Panc1 (cell line): Measurements from ENCODE around the gene DOCK8. TPM values are rescaled to one million over a fixed set of nuclear protein-coding genes. Genes with fewer than 3 reads are reported as not detected.

Experiments
- ATAC-seq: fragments of 200-7000 bp; cut with Tn5 transposase; 2 replicates; pipeline ENCODE4 v1.9.1; 2020; ENCODE audit warnings: mild to moderate bottlenecking, moderate library complexity
- BruUV-seq: library from RNA; stranded (reverse); fragments of 400-500 nt; replicated peaks from 2 replicates; lab custom pipeline; 2021; lab: Mats Ljungman, UMichigan
- CTCF ChIA-PET: fragments of 300-600 bp; sonication (Branson Sonifier 250); formaldehyde crosslinking; loops from one replicate; lab custom pipeline; 2022; ENCODE audit warnings: antibody characterized with exemption; lab: Charles Lee
- POLR2A ChIA-PET: fragments of 300-600 bp; sonication (Branson Sonifier 250); formaldehyde crosslinking; loops from one replicate; lab custom pipeline; 2022; ENCODE audit warnings: antibody characterized with exemption; lab: Charles Lee
- DNase-seq: peaks from one replicate; pipeline ENCODE4 v3.0.0-alpha.2; 2010; ENCODE audit warnings: low read depth, low spot score
- H3K27ac ChIP-seq: 2 replicates; pipeline ENCODE4 v1.5.1; 2011; ENCODE audit warnings: mild to moderate bottlenecking, low read length, inconsistent platforms
- H3K27me3 ChIP-seq: fragments of 200-500 bp; sonication (Bioruptor generic); 2 replicates; pipeline ENCODE4 v1.6.0; 2014; ENCODE audit warnings: low read length, inconsistent platforms; ENCODE audit not compliant: control insufficient read depth, insufficient read depth
- H3K36me3 ChIP-seq: fragments of 200-500 bp; sonication (Bioruptor generic); 2 replicates; pipeline ENCODE4 v1.5.1; 2014; ENCODE audit warnings: inconsistent platforms, mild to moderate bottlenecking, low read length, moderate library complexity; ENCODE audit not compliant: control insufficient read depth, insufficient read depth
- H3K4me1 ChIP-seq: 2 replicates; pipeline ENCODE4 v1.5.1; 2011; ENCODE audit warnings: inconsistent platforms, mild to moderate bottlenecking, low read length, moderate library complexity; ENCODE audit not compliant: control insufficient read depth, insufficient read depth
- H3K4me3 ChIP-seq, 2 experiments: 2 replicates each; pipeline ENCODE4 v1.5.1; 2011 to 2012; ENCODE audit warnings: low read depth in 2 of 2, low read length in 2 of 2, mild to moderate bottlenecking in 2 of 2, inconsistent platforms in 1 of 2, moderate library complexity in 1 of 2
- H3K9me3 ChIP-seq: fragments of 200-500 bp; sonication (Bioruptor generic); 2 replicates; pipeline ENCODE4 v1.5.1; 2014; ENCODE audit warnings: low read depth, mild to moderate bottlenecking, inconsistent platforms, low read length, moderate library complexity; ENCODE audit not compliant: control insufficient read depth, insufficient read depth
- POLR2AphosphoS5 ChIP-seq: IDR thresholded peaks from 2 replicates; pipeline ENCODE4 v1.6.1; 2012; ENCODE audit warnings: mild to moderate bottlenecking, low read depth, low read length, moderate library complexity
- SIN3A ChIP-seq: IDR thresholded peaks from 2 replicates; pipeline ENCODE4 v1.6.1; 2012; ENCODE audit warnings: low read depth, mild to moderate bottlenecking, low read length, moderate library complexity, borderline replicate concordance; ENCODE audit not compliant: insufficient read depth
- TCF7L2 ChIP-seq: IDR thresholded peaks from 2 replicates; pipeline ENCODE4 v1.6.1; 2011; ENCODE audit warnings: mild to moderate bottlenecking, low read depth, low read length, inconsistent platforms
- in situ Hi-C: cut with HindIII; loops from 2 replicates; pipeline ENCODE4 v1.10.0; 2016; ENCODE audit warnings: low sequenced_read_pairs, low pct_unique_long_range_greater_than_20kb
- intact Hi-C: fragments of 100-400 bp; cut with micrococcal nuclease; formaldehyde crosslinking; loops from one replicate; pipeline ENCODE4 v1.10.0; 2022; ENCODE audit not compliant: unreplicated experiment
- total RNA-seq: library from RNA; stranded (reverse); gene quantifications from one replicate; pipeline ENCODE4 v1.2.1, GENCODE V29; 2021; ENCODE audit not compliant: unreplicated experiment
- TF ChIP-seq, protein P1 (sequence below), 2 experiments: IDR thresholded peaks; 2 replicates each; pipeline ENCODE4 v1.6.1; 2011 to 2012; ENCODE audit warnings: low read depth in 2 of 2, control low read depth in 1 of 2, low read length in 1 of 2, mild to moderate bottlenecking in 1 of 2, moderate library complexity in 1 of 2; ENCODE audit not compliant: insufficient read depth in 1 of 2
- TF ChIP-seq, protein P2 (sequence below): fragments of 450-650 bp; IDR thresholded peaks from 2 replicates; pipeline ENCODE4 v1.5.1; 2017; ENCODE audit warnings: mild to moderate bottlenecking

The DOCK8 gene
- total RNA-seq, 1 experiment from 2014 or later, result 1.4 TPM

DNA sequence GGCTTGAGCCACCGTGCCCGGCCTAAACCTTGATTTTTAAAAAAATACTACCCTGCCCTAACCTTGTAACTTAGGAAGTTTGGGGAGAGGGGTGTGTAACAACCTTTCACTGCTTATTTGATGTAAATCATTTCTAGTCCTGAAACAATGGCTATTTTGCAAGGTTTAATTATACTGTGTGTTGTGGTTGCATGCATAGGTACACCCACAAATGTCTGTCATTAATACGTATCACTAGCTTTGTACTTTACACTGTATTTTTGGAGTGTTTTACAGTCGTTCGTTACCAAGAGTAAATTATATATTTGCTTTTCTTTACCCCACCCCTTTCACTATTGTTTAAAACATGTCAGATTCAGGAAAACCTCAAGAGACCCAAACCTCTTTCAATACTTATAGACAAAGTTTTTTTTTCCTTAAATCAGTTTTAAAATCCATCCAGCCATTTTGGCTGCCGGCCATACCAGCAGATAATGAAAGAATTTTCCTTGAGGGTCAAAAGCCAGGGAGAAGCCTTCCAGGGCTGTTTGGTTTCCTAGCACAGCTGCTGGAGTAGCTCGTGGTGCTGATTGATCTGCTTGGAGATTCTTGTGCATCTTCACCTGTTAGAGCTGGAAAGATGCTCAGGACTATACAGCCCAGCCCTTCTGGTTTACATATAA is 50.7 kb downstream of the DOCK8 start:
- in situ Hi-C loops, result no loop called here
- Histone ChIP-seq H3K36me3 (no peaks in the 10 kb centered on the region), H3K27ac (no peak overlapping the region), H3K4me1 (no peaks in the 10 kb centered on the region), H3K4me3 (no peak overlapping the region), H3K9me3 (no peaks in the 10 kb centered on the region), H3K27me3 (no peaks in the 10 kb centered on the region)
- CTCF ChIA-PET, result no interaction called here
- BruUV-seq, result no TSS peak
- ATAC-seq (no peak), DNase-seq (no peak)
- TF ChIP-seq, protein P1, sequence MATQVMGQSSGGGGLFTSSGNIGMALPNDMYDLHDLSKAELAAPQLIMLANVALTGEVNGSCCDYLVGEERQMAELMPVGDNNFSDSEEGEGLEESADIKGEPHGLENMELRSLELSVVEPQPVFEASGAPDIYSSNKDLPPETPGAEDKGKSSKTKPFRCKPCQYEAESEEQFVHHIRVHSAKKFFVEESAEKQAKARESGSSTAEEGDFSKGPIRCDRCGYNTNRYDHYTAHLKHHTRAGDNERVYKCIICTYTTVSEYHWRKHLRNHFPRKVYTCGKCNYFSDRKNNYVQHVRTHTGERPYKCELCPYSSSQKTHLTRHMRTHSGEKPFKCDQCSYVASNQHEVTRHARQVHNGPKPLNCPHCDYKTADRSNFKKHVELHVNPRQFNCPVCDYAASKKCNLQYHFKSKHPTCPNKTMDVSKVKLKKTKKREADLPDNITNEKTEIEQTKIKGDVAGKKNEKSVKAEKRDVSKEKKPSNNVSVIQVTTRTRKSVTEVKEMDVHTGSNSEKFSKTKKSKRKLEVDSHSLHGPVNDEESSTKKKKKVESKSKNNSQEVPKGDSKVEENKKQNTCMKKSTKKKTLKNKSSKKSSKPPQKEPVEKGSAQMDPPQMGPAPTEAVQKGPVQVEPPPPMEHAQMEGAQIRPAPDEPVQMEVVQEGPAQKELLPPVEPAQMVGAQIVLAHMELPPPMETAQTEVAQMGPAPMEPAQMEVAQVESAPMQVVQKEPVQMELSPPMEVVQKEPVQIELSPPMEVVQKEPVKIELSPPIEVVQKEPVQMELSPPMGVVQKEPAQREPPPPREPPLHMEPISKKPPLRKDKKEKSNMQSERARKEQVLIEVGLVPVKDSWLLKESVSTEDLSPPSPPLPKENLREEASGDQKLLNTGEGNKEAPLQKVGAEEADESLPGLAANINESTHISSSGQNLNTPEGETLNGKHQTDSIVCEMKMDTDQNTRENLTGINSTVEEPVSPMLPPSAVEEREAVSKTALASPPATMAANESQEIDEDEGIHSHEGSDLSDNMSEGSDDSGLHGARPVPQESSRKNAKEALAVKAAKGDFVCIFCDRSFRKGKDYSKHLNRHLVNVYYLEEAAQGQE (IDR thresholded peaks at IDR 0.05; ENCODE audit: insufficient read depth in 1 of 2, low read depth in 2 of 2, low read length in 1 of 2), result no peak
- intact Hi-C loops, result no loop called here
- POLR2A ChIA-PET, result no interaction called here

DNA sequence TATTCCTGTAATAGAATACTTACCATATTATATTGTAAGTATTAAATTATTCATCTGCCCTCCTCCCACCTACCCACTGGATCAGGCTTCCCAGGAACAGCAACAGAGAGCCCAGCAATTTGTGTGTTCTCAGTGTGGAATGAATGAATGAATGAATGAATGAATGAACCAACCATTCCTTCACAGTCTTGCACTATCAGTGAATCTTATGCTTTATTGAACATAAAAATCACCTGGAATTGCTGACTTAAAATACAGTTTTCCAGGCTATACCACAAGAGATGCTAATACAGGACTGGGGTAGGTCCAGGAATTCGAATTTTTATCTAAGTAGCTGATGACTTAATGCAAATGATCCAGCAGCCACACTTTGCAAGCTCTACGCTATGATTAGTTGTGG is 51.6 kb downstream of the DOCK8 start:
- H3K9me3 ChIP-seq, result no peaks in the 10 kb centered on the region
- H3K27ac ChIP-seq, result no peak overlapping the region
- POLR2A ChIA-PET, result no interaction called here

More for the DNA sequence above, 51.6 kb downstream of the DOCK8 start:
- no peak for DNase-seq
- BruUV-seq, result no TSS peak
- CTCF ChIA-PET, result no interaction called here
- Histone ChIP-seq H3K4me3 (no peak overlapping the region), H3K27me3 (no peaks in the 10 kb centered on the region), H3K4me1 (no peaks in the 10 kb centered on the region), H3K36me3 (no peaks in the 10 kb centered on the region)
- TF ChIP-seq POLR2AphosphoS5, result no peak
- no peak for TF ChIP-seq SIN3A
- TF ChIP-seq, protein P2, sequence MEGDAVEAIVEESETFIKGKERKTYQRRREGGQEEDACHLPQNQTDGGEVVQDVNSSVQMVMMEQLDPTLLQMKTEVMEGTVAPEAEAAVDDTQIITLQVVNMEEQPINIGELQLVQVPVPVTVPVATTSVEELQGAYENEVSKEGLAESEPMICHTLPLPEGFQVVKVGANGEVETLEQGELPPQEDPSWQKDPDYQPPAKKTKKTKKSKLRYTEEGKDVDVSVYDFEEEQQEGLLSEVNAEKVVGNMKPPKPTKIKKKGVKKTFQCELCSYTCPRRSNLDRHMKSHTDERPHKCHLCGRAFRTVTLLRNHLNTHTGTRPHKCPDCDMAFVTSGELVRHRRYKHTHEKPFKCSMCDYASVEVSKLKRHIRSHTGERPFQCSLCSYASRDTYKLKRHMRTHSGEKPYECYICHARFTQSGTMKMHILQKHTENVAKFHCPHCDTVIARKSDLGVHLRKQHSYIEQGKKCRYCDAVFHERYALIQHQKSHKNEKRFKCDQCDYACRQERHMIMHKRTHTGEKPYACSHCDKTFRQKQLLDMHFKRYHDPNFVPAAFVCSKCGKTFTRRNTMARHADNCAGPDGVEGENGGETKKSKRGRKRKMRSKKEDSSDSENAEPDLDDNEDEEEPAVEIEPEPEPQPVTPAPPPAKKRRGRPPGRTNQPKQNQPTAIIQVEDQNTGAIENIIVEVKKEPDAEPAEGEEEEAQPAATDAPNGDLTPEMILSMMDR, result no peak
- TF ChIP-seq, protein P1 (IDR thresholded peaks at IDR 0.05; ENCODE audit: insufficient read depth in 1 of 2, low read depth in 2 of 2, low read length in 1 of 2), result no peak
- no peak for TF ChIP-seq TCF7L2
- ATAC-seq, result no peak
- intact Hi-C loops, result no loop called here
- in situ Hi-C loops, result no loop called here
